ENCODE data around the gene OTUB2. TPM values are rescaled to one million over a fixed set of nuclear protein-coding genes. Genes with fewer than 3 reads are reported as not detected.
A peak's percentile ranks its signal among the peaks of the same experiment; 100 is the strongest.

The OTUB2 gene
- total RNA-seq, 1 experiment from 2014 or later, result 22.2 TPM

- TF ChIP-seq CTCF (IDR thresholded peaks at IDR 0.05; ENCODE audit: unreplicated experiment), result no peak
- no peak overlapping the region for H3K27ac Mint-ChIP-seq (ENCODE audit: unreplicated experiment)
- no peak for DNase-seq
- H3K27me3 Mint-ChIP-seq (ENCODE audit: unreplicated experiment), result no peaks in the 10 kb centered on the region
- BruUV-seq (replicated peaks), result no TSS peak
- no peak overlapping the region for H3K4me3 Mint-ChIP-seq (ENCODE audit: low read depth, unreplicated experiment)
- H3K36me3 Mint-ChIP-seq (ENCODE audit: insufficient read depth, unreplicated experiment), result peaks cover 19% of the 10 kb centered on the region
- peaks cover 8% of the 10 kb centered on the region for H3K4me1 Mint-ChIP-seq (ENCODE audit: low read depth, unreplicated experiment)
- no peaks in the 10 kb centered on the region for H3K9me3 Mint-ChIP-seq (ENCODE audit: low read depth, unreplicated experiment)
- CTCF ChIA-PET, result interaction anchor here (0.6 kb wide), 1 partner anchor 97 kb away, joined by 3 read pairs; no protein-coding TSS in a partner anchor
- intact Hi-C loops (cut with micrococcal nuclease; ENCODE audit: unreplicated experiment), result no loop called here
Measured at GRCh38 chr14:94034886-94035285, 8.7 kb downstream of the OTUB2 start.

GRCh38 chr14:94036313-94037167 is 10.4 kb downstream of the OTUB2 start:
- Mint-ChIP-seq H3K9me3 (ENCODE audit: low read depth, unreplicated experiment) (no peaks in the 10 kb centered on the region), H3K4me3 (ENCODE audit: low read depth, unreplicated experiment) (no peak overlapping the region), H3K36me3 (ENCODE audit: insufficient read depth, unreplicated experiment) (peaks cover 25% of the 10 kb centered on the region), H3K27ac (ENCODE audit: unreplicated experiment) (no peak overlapping the region), H3K27me3 (ENCODE audit: unreplicated experiment) (no peaks in the 10 kb centered on the region), H3K4me1 (ENCODE audit: low read depth, unreplicated experiment) (no peaks in the 10 kb centered on the region)
- peak; percentile 73 for DNase-seq
- peak; percentile 59 for TF ChIP-seq CTCF (IDR thresholded peaks at IDR 0.05; ENCODE audit: unreplicated experiment)
- CTCF ChIA-PET, result interaction anchor here (0.6 to 1.5 kb wide), 8 partner anchors 9 to 100 kb away, joined by 3 to 18 read pairs (median 4); partner anchors contain the start of genes IFI27 and IFI27L2
- BruUV-seq (replicated peaks), result no TSS peak
- intact Hi-C loops (cut with micrococcal nuclease; ENCODE audit: unreplicated experiment), result no loop called here

- peaks cover 38% of the 10 kb centered on the region for H3K36me3 Mint-ChIP-seq (ENCODE audit: insufficient read depth, unreplicated experiment)
- no peak for TF ChIP-seq CTCF (IDR thresholded peaks at IDR 0.05; ENCODE audit: unreplicated experiment)
- H3K9me3 Mint-ChIP-seq (ENCODE audit: low read depth, unreplicated experiment), result no peaks in the 10 kb centered on the region
- intact Hi-C loops (cut with micrococcal nuclease; ENCODE audit: unreplicated experiment), result no loop called here
- H3K27me3 Mint-ChIP-seq (ENCODE audit: unreplicated experiment), result no peaks in the 10 kb centered on the region
- CTCF ChIA-PET, result no interaction called here
- no peak overlapping the region for H3K4me3 Mint-ChIP-seq (ENCODE audit: low read depth, unreplicated experiment)
- H3K27ac Mint-ChIP-seq (ENCODE audit: unreplicated experiment), result no peak overlapping the region
- BruUV-seq (replicated peaks), result no TSS peak
- H3K4me1 Mint-ChIP-seq (ENCODE audit: low read depth, unreplicated experiment), result no peaks in the 10 kb centered on the region
- no peak for DNase-seq
Measured at GRCh38 chr14:94037954-94038353, 11.8 kb downstream of the OTUB2 start.

GRCh38 chr14:94038510-94038909 is 12.4 kb downstream of the OTUB2 start:
- CTCF ChIA-PET, result interaction anchor here (1.6 kb wide), 1 partner anchor 27 kb away, joined by 4 read pairs; no protein-coding TSS in a partner anchor
- BruUV-seq (replicated peaks), result no TSS peak
- H3K27me3 Mint-ChIP-seq (ENCODE audit: unreplicated experiment), result no peaks in the 10 kb centered on the region
- H3K4me1 Mint-ChIP-seq (ENCODE audit: low read depth, unreplicated experiment), result no peaks in the 10 kb centered on the region
- DNase-seq, result no peak
- intact Hi-C loops (cut with micrococcal nuclease; ENCODE audit: unreplicated experiment), result no loop called here
- no peak for TF ChIP-seq CTCF (IDR thresholded peaks at IDR 0.05; ENCODE audit: unreplicated experiment)
- H3K36me3 Mint-ChIP-seq (ENCODE audit: insufficient read depth, unreplicated experiment), result peaks cover 40% of the 10 kb centered on the region
- no peaks in the 10 kb centered on the region for H3K9me3 Mint-ChIP-seq (ENCODE audit: low read depth, unreplicated experiment)
- H3K4me3 Mint-ChIP-seq (ENCODE audit: low read depth, unreplicated experiment), result no peak overlapping the region
- H3K27ac Mint-ChIP-seq (ENCODE audit: unreplicated experiment), result no peak overlapping the region

Measured in Calu3 (cell line).